ENCODE measurements around the gene CAMK1G.

GRCh38 chr1:209554761-209555611 is 28.5 kb upstream of the CAMK1G start:
- TF ChIP-seq PML (IDR thresholded peaks at IDR 0.05; ENCODE audit: low read length) (no peak), POLR2A (conservative IDR thresholded peaks at IDR 0.05) (no peak), ZBTB11 (CRISPR knock-in tag; IDR thresholded peaks at IDR 0.05) (no peak), SREBF2 (CRISPR knock-in tag; IDR thresholded peaks at IDR 0.05) (no peak), EZH2 (IDR thresholded peaks at IDR 0.05; ENCODE audit: borderline replicate concordance, low read depth, low read length) (no peak), GATAD2A (IDR thresholded peaks at IDR 0.05) (no peak), GABPA (tag; conservative IDR thresholded peaks at IDR 0.05; ENCODE audit: low read depth) (no peak), SMARCC2 (IDR thresholded peaks at IDR 0.05; ENCODE audit: low read depth) (no peak), TCF7L2 (IDR thresholded peaks at IDR 0.05; ENCODE audit: low read depth, low read length) (no peak)
- TF ChIP-seq, protein P1, sequence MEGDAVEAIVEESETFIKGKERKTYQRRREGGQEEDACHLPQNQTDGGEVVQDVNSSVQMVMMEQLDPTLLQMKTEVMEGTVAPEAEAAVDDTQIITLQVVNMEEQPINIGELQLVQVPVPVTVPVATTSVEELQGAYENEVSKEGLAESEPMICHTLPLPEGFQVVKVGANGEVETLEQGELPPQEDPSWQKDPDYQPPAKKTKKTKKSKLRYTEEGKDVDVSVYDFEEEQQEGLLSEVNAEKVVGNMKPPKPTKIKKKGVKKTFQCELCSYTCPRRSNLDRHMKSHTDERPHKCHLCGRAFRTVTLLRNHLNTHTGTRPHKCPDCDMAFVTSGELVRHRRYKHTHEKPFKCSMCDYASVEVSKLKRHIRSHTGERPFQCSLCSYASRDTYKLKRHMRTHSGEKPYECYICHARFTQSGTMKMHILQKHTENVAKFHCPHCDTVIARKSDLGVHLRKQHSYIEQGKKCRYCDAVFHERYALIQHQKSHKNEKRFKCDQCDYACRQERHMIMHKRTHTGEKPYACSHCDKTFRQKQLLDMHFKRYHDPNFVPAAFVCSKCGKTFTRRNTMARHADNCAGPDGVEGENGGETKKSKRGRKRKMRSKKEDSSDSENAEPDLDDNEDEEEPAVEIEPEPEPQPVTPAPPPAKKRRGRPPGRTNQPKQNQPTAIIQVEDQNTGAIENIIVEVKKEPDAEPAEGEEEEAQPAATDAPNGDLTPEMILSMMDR (IDR thresholded peaks at IDR 0.05 in 2 of 3, conservative IDR thresholded peaks at IDR 0.05 in 1 of 3; ENCODE audit: insufficient read depth in 2 of 3, low read depth in 1 of 3, low read length in 3 of 3): 0 out of 6 replicates have a peak, but pooled peaks of 2 of the 3 experiments have one; percentile 5 to 30
- TF ChIP-seq, protein P2, sequence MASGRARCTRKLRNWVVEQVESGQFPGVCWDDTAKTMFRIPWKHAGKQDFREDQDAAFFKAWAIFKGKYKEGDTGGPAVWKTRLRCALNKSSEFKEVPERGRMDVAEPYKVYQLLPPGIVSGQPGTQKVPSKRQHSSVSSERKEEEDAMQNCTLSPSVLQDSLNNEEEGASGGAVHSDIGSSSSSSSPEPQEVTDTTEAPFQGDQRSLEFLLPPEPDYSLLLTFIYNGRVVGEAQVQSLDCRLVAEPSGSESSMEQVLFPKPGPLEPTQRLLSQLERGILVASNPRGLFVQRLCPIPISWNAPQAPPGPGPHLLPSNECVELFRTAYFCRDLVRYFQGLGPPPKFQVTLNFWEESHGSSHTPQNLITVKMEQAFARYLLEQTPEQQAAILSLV (tag; IDR thresholded peaks at IDR 0.05): no peak
- TF ChIP-seq, protein P3, sequence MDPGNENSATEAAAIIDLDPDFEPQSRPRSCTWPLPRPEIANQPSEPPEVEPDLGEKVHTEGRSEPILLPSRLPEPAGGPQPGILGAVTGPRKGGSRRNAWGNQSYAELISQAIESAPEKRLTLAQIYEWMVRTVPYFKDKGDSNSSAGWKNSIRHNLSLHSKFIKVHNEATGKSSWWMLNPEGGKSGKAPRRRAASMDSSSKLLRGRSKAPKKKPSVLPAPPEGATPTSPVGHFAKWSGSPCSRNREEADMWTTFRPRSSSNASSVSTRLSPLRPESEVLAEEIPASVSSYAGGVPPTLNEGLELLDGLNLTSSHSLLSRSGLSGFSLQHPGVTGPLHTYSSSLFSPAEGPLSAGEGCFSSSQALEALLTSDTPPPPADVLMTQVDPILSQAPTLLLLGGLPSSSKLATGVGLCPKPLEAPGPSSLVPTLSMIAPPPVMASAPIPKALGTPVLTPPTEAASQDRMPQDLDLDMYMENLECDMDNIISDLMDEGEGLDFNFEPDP (CRISPR knock-in tag; IDR thresholded peaks at IDR 0.05): no peak
